Activated T-cell treated with anti-CD3 and anti-CD28 coated beads, Interleukin-2, amount 50 U/mL, for 24 hours (primary cell): ENCODE data around the gene TRUB2.
"Not testable (repeated sequence)": the region's sequence is repeated elsewhere in the genome, so short reads cannot be mapped to it uniquely, and the experiment has no call there.

Experiments
- DNase-seq: peaks from one replicate; pipeline ENCODE4 v3.0.0-alpha.2; 2020
- H3K27ac Mint-ChIP-seq: 2 replicates; pipeline ENCODE4 v1.8.0; 2020; ENCODE audit warnings: mild to moderate bottlenecking, mixed read lengths
- H3K27me3 Mint-ChIP-seq: 2 replicates; pipeline ENCODE4 v1.8.0; 2020; ENCODE audit warnings: mixed read lengths
- H3K36me3 Mint-ChIP-seq: 2 replicates; pipeline ENCODE4 v1.8.0; 2020; ENCODE audit warnings: low read depth, mixed read lengths
- H3K4me1 Mint-ChIP-seq: 2 replicates; pipeline ENCODE4 v1.8.0; 2020; ENCODE audit warnings: low read depth, mixed read lengths
- H3K4me3 Mint-ChIP-seq: 2 replicates; pipeline ENCODE4 v1.8.0; 2020; ENCODE audit warnings: mild to moderate bottlenecking, moderate library complexity, mixed read lengths
- H3K9me3 Mint-ChIP-seq: 2 replicates; pipeline ENCODE4 v1.8.0; 2020; ENCODE audit warnings: mixed read lengths

The TRUB2 gene

DNA sequence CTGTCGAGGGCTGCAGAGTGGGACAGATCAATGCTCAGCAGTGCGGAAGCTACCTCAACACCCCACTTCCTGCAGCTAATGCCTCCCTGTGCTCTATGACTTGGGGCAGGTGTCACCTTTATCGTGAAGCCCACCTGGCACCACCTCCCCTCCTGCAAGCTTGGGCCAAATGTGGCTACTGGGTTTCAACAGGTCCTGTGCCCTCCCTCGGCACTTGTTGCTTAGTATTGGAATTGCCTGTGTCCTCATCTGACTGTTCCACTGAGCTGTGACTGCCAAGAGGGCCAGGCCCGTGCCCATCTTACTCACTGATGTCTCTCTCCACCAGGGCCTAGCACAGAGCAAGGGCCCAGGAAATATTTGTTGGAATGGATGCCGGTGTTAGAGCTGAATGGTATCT, 27.5 kb upstream of the TRUB2 start:
- Mint-ChIP-seq H3K9me3 (no peaks in the 10 kb centered on the region), H3K4me1 (no peaks in the 10 kb centered on the region), H3K27ac (no peak overlapping the region), H3K27me3 (no peaks in the 10 kb centered on the region), H3K4me3 (no peak overlapping the region), H3K36me3 (peaks cover 83% of the 10 kb centered on the region)
- no peak for DNase-seq

DNA sequence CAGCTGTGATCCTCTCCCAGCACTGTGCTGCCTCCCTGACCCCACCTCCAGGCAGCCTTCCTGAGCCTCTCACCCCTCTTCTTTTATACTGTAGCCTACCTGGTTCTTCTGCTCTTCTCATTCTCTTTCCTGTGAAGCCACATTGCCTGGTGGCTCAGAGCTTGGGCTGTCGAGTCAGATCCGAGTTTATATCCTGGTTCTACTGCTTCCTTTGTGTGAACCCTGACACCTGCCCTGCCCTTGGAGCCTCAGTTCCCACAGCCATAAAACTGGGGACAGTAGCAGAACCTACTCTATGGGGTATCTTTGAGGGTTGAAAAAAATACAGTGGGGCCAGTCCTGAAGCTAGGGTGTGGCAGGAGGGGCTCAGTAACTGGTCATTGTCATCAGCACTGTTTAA, 26.9 kb upstream of the TRUB2 start:
- Mint-ChIP-seq H3K4me3 (no peak overlapping the region), H3K9me3 (no peaks in the 10 kb centered on the region), H3K36me3 (peaks cover 86% of the 10 kb centered on the region), H3K4me1 (no peaks in the 10 kb centered on the region), H3K27me3 (no peaks in the 10 kb centered on the region), H3K27ac (no peak overlapping the region)
- DNase-seq = no peak

DNA sequence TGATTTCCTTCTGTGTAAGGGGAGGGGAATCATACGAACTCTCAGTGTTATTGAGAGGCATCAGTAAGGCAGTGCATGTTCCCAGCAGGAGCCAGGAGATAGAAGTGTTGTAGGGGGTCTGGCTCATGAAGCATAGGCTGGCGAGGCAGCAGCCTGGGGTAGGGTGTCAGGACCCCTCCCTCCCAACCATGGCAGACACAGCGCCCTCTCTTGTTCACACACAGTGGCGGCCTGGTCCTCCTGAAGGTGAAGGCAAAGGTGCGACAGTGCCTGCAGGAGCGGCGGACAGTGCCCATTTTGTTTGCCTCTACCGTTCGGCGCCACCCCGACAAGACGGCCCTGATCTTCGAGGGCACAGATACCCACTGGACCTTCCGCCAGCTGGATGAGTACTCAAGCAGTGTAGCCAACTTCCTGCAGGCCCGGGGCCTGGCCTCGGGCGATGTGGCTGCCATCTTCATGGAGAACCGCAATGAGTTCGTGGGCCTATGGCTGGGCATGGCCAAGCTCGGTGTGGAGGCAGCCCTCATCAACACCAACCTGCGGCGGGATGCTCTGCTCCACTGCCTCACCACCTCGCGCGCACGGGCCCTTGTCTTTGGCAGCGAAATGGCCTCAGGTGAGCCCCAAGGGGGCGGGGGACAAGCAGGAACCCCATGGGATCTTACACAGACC, 22.8 kb upstream of the TRUB2 start:
- Mint-ChIP-seq H3K27ac (no peak overlapping the region), H3K36me3 (peaks cover 84% of the 10 kb centered on the region), H3K4me3 (no peak overlapping the region)

DNA sequence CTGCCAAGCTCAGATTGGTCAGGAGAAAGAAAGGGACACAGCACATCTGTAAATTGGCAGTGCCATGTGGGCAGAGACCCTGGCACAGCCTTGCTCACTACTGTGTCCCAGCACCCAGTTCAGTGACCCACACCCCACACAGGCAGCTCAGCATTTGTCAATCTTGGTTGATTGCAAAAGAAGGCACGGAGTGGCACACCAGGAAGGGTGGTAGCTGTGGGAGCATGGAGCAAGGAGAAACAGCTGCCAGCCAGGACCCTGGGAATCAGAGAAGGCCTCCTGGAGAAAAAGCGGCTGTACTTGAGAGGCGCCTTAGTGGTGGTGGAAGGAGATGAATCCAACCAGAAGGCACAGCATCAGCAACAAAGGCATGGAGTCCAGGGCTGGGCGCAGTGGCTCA, 21.6 kb upstream of the TRUB2 start:
- Mint-ChIP-seq H3K27me3 (no peaks in the 10 kb centered on the region), H3K9me3 (no peaks in the 10 kb centered on the region), H3K36me3 (peaks cover 73% of the 10 kb centered on the region), H3K4me3 (no peak overlapping the region), H3K27ac (no peak overlapping the region), H3K4me1 (peaks cover 12% of the 10 kb centered on the region)
- DNase-seq = no peak

More for the DNA sequence above, 22.8 kb upstream of the TRUB2 start:
- Mint-ChIP-seq H3K9me3 (no peaks in the 10 kb centered on the region), H3K27me3 (no peaks in the 10 kb centered on the region), H3K4me1 (peaks cover 6% of the 10 kb centered on the region)
- DNase-seq = no peak

DNA sequence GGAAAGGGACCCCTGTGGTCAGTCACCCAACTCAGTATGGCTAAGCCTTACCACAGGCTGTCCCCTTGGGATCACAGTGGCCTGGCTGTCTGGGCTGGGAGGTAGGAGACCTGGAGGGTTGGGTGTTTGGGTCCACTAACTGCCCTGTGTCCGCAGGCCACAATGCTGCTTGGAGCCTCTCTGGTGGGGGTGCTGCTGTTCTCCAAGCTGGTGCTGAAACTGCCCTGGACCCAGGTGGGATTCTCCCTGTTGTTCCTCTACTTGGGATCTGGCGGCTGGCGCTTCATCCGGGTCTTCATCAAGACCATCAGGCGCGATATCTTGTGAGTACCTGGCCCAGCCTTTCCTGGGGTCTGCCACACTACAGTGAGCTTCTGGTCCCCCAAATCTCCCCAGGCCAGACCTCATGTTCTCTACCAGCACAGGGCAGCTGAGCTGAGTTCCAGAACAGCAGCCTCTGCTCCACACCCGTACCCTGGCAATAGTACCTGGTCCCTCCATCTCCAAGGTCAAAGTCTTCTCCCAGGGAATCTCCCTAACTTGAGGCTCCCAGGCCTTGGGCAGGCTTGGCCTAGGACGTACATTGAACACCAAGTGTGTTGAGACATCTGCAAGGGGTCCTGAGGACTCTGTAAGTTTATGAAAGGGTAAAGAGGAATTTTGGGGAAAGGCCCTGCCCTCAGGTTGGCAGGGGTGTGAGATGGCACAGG, 20.9 kb upstream of the TRUB2 start:
- no peak for DNase-seq
- Mint-ChIP-seq H3K4me3 (no peak overlapping the region), H3K27ac (no peak overlapping the region), H3K27me3 (no peaks in the 10 kb centered on the region), H3K4me1 (peaks cover 12% of the 10 kb centered on the region), H3K36me3 (peaks cover 67% of the 10 kb centered on the region), H3K9me3 (no peaks in the 10 kb centered on the region)

DNA sequence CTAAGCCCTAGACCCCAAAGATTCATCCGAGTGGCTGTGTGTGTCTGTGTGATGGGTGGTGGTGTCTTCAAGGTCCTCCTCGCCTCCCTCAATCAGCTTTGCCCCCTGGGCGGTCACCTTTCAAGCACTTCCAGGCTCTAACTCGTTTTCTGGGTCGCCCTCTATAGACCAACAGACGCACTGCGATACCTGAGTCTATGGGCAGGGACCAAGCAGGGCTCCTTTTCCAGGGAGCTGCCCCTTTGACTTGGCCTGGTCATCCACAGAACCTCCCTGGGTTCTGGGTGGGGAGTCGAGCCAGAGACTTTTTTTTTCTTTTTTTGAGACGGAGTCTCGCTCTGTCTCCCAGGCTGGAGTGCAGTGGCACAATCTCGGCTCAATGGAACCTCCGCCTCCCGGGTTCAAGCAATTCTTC, 19.2 kb upstream of the TRUB2 start:
- no peaks in the 10 kb centered on the region for H3K9me3 Mint-ChIP-seq
- peak; percentile 78 for DNase-seq
- peak overlapping the region; percentile 85 for H3K27ac Mint-ChIP-seq
- H3K27me3 Mint-ChIP-seq = no peaks in the 10 kb centered on the region
- peaks cover 12% of the 10 kb centered on the region for H3K4me1 Mint-ChIP-seq
- peak overlapping the region; percentile 85 for H3K4me3 Mint-ChIP-seq
- peaks cover 53% of the 10 kb centered on the region for H3K36me3 Mint-ChIP-seq

DNA sequence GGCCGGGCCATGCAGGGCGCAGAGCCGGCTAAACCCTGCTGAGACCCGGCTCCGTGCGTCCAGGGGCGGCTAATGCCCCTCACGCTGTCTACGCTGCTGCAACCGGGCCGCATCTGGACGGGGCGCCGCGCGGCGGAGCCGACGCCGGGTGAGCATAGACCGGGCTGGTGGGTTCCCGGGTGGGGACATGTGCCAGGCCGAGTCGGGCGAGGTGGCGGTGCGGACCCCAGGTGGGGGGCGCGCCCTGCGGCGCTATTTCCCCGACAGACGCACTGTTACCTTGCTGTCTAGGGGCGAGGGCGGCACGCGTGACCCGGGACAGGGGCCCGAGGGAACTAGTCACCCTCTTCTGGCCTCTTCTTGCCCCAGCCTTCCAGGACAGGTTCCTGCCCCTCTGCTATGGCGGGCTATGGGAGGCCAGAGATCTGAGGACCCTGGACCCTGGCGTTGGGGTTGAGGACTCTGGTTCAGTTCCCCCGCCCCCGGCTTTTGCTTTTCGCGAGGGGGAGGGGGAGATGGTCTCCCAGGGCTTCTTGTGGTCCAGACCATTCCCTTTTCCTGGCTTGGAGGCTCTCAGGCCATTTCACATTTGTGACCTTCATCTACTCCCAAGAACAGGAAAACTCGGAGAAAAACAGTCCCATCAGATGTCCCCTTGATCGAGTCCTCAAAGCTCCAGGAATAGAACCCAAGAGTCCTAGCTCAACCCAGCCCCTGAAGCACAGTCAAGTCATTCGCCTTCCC, 18.6 kb upstream of the TRUB2 start:
- peaks cover 12% of the 10 kb centered on the region for H3K4me1 Mint-ChIP-seq
- H3K27me3 Mint-ChIP-seq = no peaks in the 10 kb centered on the region
- no peaks in the 10 kb centered on the region for H3K9me3 Mint-ChIP-seq
- H3K36me3 Mint-ChIP-seq = peaks cover 48% of the 10 kb centered on the region
- peak overlapping the region; percentile 85 for H3K4me3 Mint-ChIP-seq
- no peak for DNase-seq
- H3K27ac Mint-ChIP-seq = peak overlapping the region; percentile 85

DNA sequence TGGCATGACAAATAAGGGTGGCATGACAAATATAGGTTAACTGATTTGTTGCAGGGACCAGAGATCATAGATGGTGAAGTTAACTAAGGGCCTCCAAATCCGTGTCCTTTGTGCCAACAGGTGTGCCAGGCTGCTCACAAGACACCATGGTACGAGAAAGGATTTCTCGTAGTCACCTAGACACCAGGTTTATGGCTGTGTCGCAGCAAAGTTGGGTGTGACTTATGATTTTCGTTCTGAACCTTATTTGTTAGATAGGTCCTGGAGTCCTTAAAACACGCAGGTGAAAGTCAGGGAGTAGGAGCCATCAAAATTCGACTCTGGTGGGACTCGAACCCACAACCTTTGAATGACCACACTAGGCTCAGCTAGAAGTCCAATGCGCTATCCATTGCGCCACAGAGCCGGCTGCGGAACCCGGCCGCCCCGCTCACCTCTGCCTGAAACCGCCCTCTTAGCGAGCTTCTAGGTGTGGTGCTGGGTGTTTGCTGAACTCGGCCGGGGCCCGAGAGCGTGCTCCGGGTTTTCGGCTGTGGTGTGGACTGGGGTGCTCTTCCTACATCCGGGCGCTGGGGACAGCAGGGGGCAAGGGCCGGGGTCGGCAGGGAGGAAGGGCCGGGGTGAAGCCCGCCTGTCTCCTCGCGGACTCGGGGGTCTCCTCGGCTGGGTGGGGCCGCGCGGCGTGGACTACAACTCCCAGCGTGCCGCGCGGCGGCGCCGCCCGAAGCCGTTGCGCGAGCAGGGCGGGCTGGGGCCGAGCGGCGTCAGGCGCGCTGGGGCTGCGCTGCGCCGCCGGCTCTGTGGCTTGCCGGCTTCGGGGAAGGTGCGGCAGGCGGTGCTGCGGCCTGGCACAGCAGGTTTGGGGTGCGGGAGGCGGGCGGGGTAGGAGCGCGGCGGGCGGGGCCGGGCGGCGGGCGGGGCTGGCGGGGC, 17.8 kb upstream of the TRUB2 start, which contains the start of gene SLC27A4:
Gene SLC27A4, plus strand, starts transcription at position 767 of the 930 bp plus-strand sequence. CDS start 2,606 bp downstream, outside the sequence.
- peak within 1 kb of the TSS; percentile 91 for H3K27ac Mint-ChIP-seq
- peak; percentile 86 for DNase-seq
- H3K36me3 Mint-ChIP-seq = peaks cover 40% of the 10 kb centered on the region
- no peaks in the 10 kb centered on the region for H3K27me3 Mint-ChIP-seq
- H3K4me1 Mint-ChIP-seq = peaks cover 12% of the 10 kb centered on the region
- H3K4me3 Mint-ChIP-seq = peak within 1 kb of the TSS; percentile 85
- no peaks in the 10 kb centered on the region for H3K9me3 Mint-ChIP-seq

DNA sequence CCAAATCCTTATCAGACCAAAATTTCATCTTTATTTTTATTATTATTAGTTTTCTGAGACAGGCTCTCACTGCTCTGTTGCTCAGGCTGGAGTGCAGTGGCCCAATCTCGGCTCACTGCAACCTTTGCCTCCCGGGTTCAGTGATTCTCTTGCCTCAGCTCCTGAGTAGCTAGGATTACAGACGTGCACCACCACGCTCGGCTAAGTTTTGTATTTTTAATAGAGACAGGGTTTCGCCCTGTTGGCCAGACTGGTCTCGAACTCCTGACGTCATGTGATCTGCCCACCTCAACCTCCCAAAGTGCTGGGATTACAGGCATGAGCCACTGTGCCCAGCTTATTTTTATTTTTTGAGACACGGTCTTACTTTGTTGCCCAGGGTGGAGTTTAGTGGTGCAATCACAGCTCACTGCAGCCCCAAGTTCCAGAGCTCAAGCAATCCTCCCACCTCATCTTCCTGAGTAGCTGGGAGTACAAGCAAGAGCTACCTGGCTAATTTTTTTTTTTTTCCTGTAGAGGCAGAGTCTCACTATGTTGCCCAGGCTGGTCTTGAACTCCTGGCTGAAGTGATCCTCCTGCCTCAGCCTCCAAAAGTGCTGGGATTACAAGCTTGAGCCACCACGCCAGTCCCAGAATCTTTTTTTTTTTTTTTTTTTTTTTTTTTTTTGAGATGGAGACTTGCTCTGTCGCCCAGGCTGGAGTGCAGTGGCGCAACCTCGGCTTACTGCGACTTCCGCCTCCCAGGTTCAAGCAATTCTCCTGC, 16.8 kb upstream of the TRUB2 start:
- H3K27me3 Mint-ChIP-seq, DNase-seq, H3K9me3 Mint-ChIP-seq: not testable (repeated sequence)
- peak overlapping the region; percentile 85 for H3K4me3 Mint-ChIP-seq
- peaks cover 12% of the 10 kb centered on the region for H3K4me1 Mint-ChIP-seq
- H3K27ac Mint-ChIP-seq = peak overlapping the region; percentile 91
- H3K36me3 Mint-ChIP-seq = peaks cover 38% of the 10 kb centered on the region

DNA sequence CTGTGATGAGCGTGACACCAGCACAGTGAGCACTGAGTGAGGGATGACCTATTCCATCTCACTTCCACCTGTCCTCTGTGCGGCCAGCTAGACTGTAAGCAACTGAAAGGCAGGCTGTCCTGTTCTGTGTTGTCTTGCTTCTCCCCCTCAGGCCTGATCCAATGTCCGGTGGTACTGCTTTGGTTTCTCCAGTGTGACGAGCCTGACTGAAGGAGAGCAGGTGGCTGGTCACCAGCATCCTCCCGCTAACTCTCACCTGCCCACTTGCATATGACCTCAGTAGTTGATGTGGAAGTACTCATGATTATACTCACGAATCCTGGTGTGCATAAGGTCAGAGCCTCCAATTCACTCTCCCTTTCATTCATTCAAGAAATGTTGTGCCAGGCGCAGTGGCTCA, 15.7 kb upstream of the TRUB2 start:
- Mint-ChIP-seq H3K27ac (peak overlapping the region; percentile 57), H3K27me3 (no peaks in the 10 kb centered on the region)

DNA sequence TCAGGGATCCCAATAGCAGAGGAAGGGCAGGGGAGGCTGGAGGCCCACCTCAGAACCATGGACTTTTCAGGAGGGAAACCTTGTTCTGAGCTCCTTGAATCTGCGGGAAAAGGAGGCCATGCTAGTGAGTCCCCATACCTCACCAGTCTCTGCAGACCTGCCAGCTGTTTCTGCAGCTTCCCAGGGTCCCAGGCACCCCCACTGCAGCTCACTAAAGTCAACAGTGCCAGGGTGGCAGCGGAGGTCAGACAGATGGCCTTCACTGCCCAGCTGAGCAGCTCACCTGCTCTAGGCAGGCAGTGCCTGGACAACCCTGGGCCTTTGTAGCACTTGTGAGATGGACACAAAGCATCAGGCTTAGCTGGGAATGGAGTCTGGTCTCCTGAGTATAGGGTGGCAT, 13.7 kb upstream of the TRUB2 start:
- Mint-ChIP-seq H3K4me1 (peaks cover 6% of the 10 kb centered on the region), H3K27ac (no peak overlapping the region), H3K27me3 (no peaks in the 10 kb centered on the region), H3K4me3 (no peak overlapping the region), H3K9me3 (no peaks in the 10 kb centered on the region), H3K36me3 (peaks cover 42% of the 10 kb centered on the region)
- DNase-seq = no peak

More for the DNA sequence above, 15.7 kb upstream of the TRUB2 start:
- Mint-ChIP-seq H3K9me3 (no peaks in the 10 kb centered on the region), H3K36me3 (peaks cover 38% of the 10 kb centered on the region), H3K4me1 (peaks cover 12% of the 10 kb centered on the region), H3K4me3 (no peak overlapping the region)
- DNase-seq = no peak

DNA sequence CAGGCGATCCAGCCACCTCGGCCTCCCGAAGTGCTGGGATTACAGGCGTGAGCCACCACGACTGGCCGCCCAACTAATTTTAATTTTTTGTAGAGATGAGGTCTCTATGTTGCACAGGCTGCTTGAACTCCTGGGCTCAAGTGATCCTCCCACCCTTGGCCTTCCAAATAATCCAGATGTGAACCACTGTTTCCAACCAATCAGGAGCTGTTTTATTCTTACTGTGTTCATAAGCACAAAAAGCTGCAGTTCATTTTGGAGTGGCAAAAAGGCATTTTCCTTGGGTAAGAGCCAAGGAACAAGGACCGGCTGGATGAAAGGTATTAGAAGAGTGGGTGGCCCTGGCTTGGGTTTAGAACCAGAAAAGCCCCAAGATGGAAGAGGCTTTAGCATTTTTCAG, 12.9 kb upstream of the TRUB2 start:
- DNase-seq = no peak
- no peak overlapping the region for H3K27ac Mint-ChIP-seq
- H3K9me3 Mint-ChIP-seq = no peaks in the 10 kb centered on the region
- no peaks in the 10 kb centered on the region for H3K27me3 Mint-ChIP-seq
- H3K4me3 Mint-ChIP-seq = no peak overlapping the region
- H3K4me1 Mint-ChIP-seq = peaks cover 6% of the 10 kb centered on the region
- peaks cover 43% of the 10 kb centered on the region for H3K36me3 Mint-ChIP-seq

DNA sequence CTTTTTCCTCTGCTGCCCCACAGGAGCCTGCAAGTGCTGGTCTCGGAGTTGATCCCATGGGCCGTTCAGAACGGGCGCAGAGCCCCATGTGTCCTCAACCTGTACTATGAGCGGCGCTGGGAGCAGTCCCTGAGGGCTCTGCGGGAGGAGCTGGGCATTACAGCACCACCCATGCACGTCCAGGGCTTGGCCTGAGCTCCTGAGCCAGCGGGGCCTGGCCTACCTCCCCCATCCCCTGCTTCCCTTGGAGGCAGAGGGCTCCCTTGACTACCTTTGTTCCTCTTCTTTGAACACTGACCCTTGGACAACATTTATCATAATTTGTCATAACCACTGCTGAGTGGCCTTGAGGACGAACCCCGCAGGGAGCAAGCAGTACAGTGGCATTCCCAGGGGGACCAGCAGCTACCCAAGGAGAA, 11.2 kb upstream of the TRUB2 start:
- no peaks in the 10 kb centered on the region for H3K27me3 Mint-ChIP-seq
- no peaks in the 10 kb centered on the region for H3K4me1 Mint-ChIP-seq
- no peak for DNase-seq
- H3K27ac Mint-ChIP-seq = peak overlapping the region; percentile 68
- H3K4me3 Mint-ChIP-seq = no peak overlapping the region
- no peaks in the 10 kb centered on the region for H3K9me3 Mint-ChIP-seq
- H3K36me3 Mint-ChIP-seq = peaks cover 54% of the 10 kb centered on the region
